NCI-H1417 treated with DMSO at 0.1 percent for 48 hours (cell line): ENCODE measurements around the gene ZSCAN5C.
"Not testable (repeated sequence)": the region's sequence is repeated elsewhere in the genome, so short reads cannot be mapped to it uniquely, and the experiment has no call there.

Experiments used
- DNase-seq: peaks from one replicate; lab custom pipeline; 2025; lab: John Stamatoyannopoulos, UW

The ZSCAN5C gene

GRCh38 chr19:56191711-56192110, 10.4 kb upstream of the ZSCAN5C start:
- no peak for DNase-seq

GRCh38 chr19:56193981-56194640, 8.0 kb upstream of the ZSCAN5C start:
- no peak for DNase-seq

GRCh38 chr19:56197646-56198045, 4.4 kb upstream of the ZSCAN5C start, which contains the start of gene ZSCAN5B:
ZSCAN5B (minus strand) TSS chr19:56197783; CDS start chr19:56193052, 4,731 bp downstream.
- DNase-seq = not testable (repeated sequence)

GRCh38 chr19:56199687-56200086, 2.4 kb upstream of the ZSCAN5C start:
- no peak for DNase-seq

- DNase-seq = not testable (repeated sequence)
Observed at GRCh38 chr19:56207581-56207980, 5.5 kb downstream of the ZSCAN5C start.

- DNase-seq = no peak
Observed at GRCh38 chr19:56209091-56209490, 7.0 kb downstream of the ZSCAN5C start.

- not testable (repeated sequence) for DNase-seq
Observed at GRCh38 chr19:56210036-56210435, 8.0 kb downstream of the ZSCAN5C start.

- DNase-seq = no peak
Observed at GRCh38 chr19:56211718-56212117, 9.6 kb downstream of the ZSCAN5C start.

GRCh38 chr19:56217039-56217949, 15.2 kb downstream of the ZSCAN5C start:
- DNase-seq = no peak

GRCh38 chr19:56218961-56219360, 16.9 kb downstream of the ZSCAN5C start:
- DNase-seq = no peak

GRCh38 chr19:56221442-56221841, 19.4 kb downstream of the ZSCAN5C start:
- not testable (repeated sequence) for DNase-seq

GRCh38 chr19:56221851-56222250, 19.8 kb downstream of the ZSCAN5C start:
- DNase-seq = no peak

GRCh38 chr19:56222901-56223300, 20.8 kb downstream of the ZSCAN5C start:
- no peak for DNase-seq

GRCh38 chr19:56223481-56223880, 21.4 kb downstream of the ZSCAN5C start:
- no peak for DNase-seq

GRCh38 chr19:56245121-56245740, 43.2 kb downstream of the ZSCAN5C start:
- DNase-seq = no peak

- not testable (repeated sequence) for DNase-seq
Observed at GRCh38 chr19:56245764-56246163, 43.7 kb downstream of the ZSCAN5C start.

- DNase-seq = not testable (repeated sequence)
Observed at GRCh38 chr19:56248736-56249338, 46.8 kb downstream of the ZSCAN5C start.

- no peak for DNase-seq
Observed at GRCh38 chr19:56252699-56253422, 50.8 kb downstream of the ZSCAN5C start.

GRCh38 chr19:56253737-56254136, 51.7 kb downstream of the ZSCAN5C start:
- no peak for DNase-seq

- DNase-seq = no peak
Observed at GRCh38 chr19:56258272-56258671, 56.2 kb downstream of the ZSCAN5C start.
